Astrocyte (in vitro differentiated cells and primary cell): ENCODE data around the gene LDLRAD4. TPM values are rescaled to one million over a fixed set of nuclear protein-coding genes. Genes with fewer than 3 reads are reported as not detected.
A peak's percentile ranks its signal among the peaks of the same experiment; 100 is the strongest.

ENCODE experiments used
- DNase-seq: peaks from one replicate; pipeline ENCODE4 v3.0.0-alpha.2; 2010; ENCODE audit warnings: low read depth
- FAIRE-seq: peaks from 2 replicates; lab custom pipeline; 2011; peaks lifted over from hg19 to GRCh38; lab: Jason Lieb, UNC
- H2AFZ ChIP-seq: 2 replicates; pipeline ENCODE4 v1.6.0; 2012; ENCODE audit warnings: low read depth, low read length, inconsistent platforms
- H3K27ac ChIP-seq: 2 replicates; pipeline ENCODE4 v1.5.1; 2011; ENCODE audit warnings: low read depth, low read length, inconsistent platforms
- H3K27me3 ChIP-seq: 2 replicates; pipeline ENCODE4 v1.6.0; 2011; ENCODE audit warnings: low read length, inconsistent platforms; ENCODE audit not compliant: insufficient read depth
- H3K36me3 ChIP-seq: 2 replicates; pipeline ENCODE4 v1.5.1; 2011; ENCODE audit warnings: low read length, inconsistent platforms; ENCODE audit not compliant: insufficient read depth
- H3K4me1 ChIP-seq: 2 replicates; pipeline ENCODE4 v1.5.1; 2011; ENCODE audit warnings: low read length, inconsistent platforms; ENCODE audit not compliant: insufficient read depth
- H3K4me2 ChIP-seq: 2 replicates; pipeline ENCODE4 v1.6.0; 2012; ENCODE audit warnings: low read length, inconsistent platforms
- H3K4me3 ChIP-seq: 2 replicates; pipeline ENCODE4 v1.5.1; 2011; ENCODE audit warnings: low read depth, mild to moderate bottlenecking, low read length, inconsistent platforms; ENCODE audit not compliant: insufficient read depth
- H3K79me2 ChIP-seq: 2 replicates; pipeline ENCODE4 v1.6.0; 2012; ENCODE audit warnings: mild to moderate bottlenecking, low read length, inconsistent platforms; ENCODE audit not compliant: insufficient read depth
- H3K9ac ChIP-seq: 2 replicates; pipeline ENCODE4 v1.6.0; 2012; ENCODE audit warnings: mild to moderate bottlenecking, low read length, inconsistent platforms
- H3K9me3 ChIP-seq: 2 replicates; pipeline ENCODE4 v1.5.1; 2012; ENCODE audit warnings: low read depth, mild to moderate bottlenecking, low read length, inconsistent platforms; ENCODE audit not compliant: insufficient read depth
- H4K20me1 ChIP-seq: 2 replicates; pipeline ENCODE4 v1.6.0; 2012; ENCODE audit warnings: low read length, inconsistent platforms; ENCODE audit not compliant: insufficient read depth
- H3K27ac Mint-ChIP-seq: one replicate; pipeline ENCODE4 v1.8.0; 2021; ENCODE audit warnings: mild to moderate bottlenecking, mixed read lengths; ENCODE audit not compliant: unreplicated experiment
- H3K27me3 Mint-ChIP-seq: one replicate; pipeline ENCODE4 v1.8.0; 2021; ENCODE audit warnings: low read depth, mixed read lengths; ENCODE audit not compliant: unreplicated experiment
- H3K36me3 Mint-ChIP-seq: one replicate; pipeline ENCODE4 v1.8.0; 2021; ENCODE audit warnings: low read depth, mixed read lengths; ENCODE audit not compliant: unreplicated experiment
- H3K4me1 Mint-ChIP-seq: one replicate; pipeline ENCODE4 v1.8.0; 2021; ENCODE audit warnings: low read depth, mixed read lengths; ENCODE audit not compliant: unreplicated experiment
- H3K4me3 Mint-ChIP-seq: one replicate; pipeline ENCODE4 v1.8.0; 2021; ENCODE audit warnings: mild to moderate bottlenecking, moderate library complexity, mixed read lengths; ENCODE audit not compliant: unreplicated experiment
- H3K9me3 Mint-ChIP-seq: one replicate; pipeline ENCODE4 v1.8.0; 2021; ENCODE audit warnings: mild to moderate bottlenecking, mixed read lengths; ENCODE audit not compliant: unreplicated experiment
- EZH2 ChIP-seq: IDR thresholded peaks from 2 replicates; pipeline ENCODE4 v1.6.1; 2012; ENCODE audit warnings: mild to moderate bottlenecking, low read length, inconsistent platforms; ENCODE audit not compliant: insufficient read depth
- total RNA-seq: library from RNA; stranded (reverse); gene quantifications from 2 replicates; pipeline ENCODE4 v1.2.1, GENCODE V29; 2021
- TF ChIP-seq, protein P1 (sequence below): IDR thresholded peaks from 2 replicates; pipeline ENCODE4 v1.5.1; 2011; ENCODE audit warnings: low read depth, mild to moderate bottlenecking, inconsistent platforms, low read length, moderate library complexity; ENCODE audit not compliant: insufficient read depth

LDLRAD4 gene
- total RNA-seq, 1 donor from 2014 or later: 26.0 TPM

DNA sequence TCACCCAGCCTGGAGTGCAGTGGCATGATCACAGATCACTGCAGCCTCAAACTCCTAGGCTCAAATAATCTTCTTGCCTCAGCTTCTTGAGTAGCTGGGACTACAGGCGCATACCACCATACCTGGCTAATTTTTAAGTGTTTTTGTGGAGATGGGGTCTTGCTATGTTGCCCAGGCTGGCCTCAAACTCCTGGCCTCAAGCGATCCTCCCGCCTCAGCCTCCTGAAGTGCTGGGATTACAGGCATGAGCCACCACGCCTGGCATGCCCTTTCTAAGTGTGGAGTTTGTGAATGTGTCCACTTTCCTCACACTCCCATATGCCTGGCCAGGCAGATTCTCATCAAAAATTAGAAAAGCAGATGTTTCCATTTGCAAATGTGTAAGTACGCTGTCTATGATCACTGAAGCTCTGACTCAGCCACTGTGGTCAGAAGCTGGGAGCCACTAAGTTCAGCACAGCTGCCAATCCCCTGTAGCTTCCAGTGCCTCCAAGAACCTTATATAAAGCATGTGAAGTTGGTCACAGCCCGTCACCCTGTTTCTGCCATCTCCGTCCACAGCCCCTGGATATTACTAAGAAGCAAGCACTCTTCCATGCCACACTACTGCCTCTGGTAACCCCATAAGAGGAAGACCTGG, 352.4 kb downstream of the LDLRAD4 start:
- Histone ChIP-seq H3K9ac (no peak overlapping the region), H3K36me3 (no peaks in the 10 kb centered on the region), H3K4me3 (no peak overlapping the region), H3K4me2 (no peak overlapping the region), H3K27ac (no peak overlapping the region), H4K20me1 (no peaks in the 10 kb centered on the region), H3K27me3 (peaks cover 4% of the 10 kb centered on the region), H3K9me3 (no peaks in the 10 kb centered on the region), H2AFZ (no peak overlapping the region), H3K79me2 (no peaks in the 10 kb centered on the region), H3K4me1 (peaks cover 4% of the 10 kb centered on the region)
- Mint-ChIP-seq H3K9me3 (no peaks in the 10 kb centered on the region), H3K27me3 (no peaks in the 10 kb centered on the region), H3K4me3 (peak overlapping the region; percentile 31), H3K4me1 (peaks cover 52% of the 10 kb centered on the region), H3K27ac (peak overlapping the region; percentile 67), H3K36me3 (no peaks in the 10 kb centered on the region)
- TF ChIP-seq, protein P1, sequence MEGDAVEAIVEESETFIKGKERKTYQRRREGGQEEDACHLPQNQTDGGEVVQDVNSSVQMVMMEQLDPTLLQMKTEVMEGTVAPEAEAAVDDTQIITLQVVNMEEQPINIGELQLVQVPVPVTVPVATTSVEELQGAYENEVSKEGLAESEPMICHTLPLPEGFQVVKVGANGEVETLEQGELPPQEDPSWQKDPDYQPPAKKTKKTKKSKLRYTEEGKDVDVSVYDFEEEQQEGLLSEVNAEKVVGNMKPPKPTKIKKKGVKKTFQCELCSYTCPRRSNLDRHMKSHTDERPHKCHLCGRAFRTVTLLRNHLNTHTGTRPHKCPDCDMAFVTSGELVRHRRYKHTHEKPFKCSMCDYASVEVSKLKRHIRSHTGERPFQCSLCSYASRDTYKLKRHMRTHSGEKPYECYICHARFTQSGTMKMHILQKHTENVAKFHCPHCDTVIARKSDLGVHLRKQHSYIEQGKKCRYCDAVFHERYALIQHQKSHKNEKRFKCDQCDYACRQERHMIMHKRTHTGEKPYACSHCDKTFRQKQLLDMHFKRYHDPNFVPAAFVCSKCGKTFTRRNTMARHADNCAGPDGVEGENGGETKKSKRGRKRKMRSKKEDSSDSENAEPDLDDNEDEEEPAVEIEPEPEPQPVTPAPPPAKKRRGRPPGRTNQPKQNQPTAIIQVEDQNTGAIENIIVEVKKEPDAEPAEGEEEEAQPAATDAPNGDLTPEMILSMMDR: no peak
- no peak for TF ChIP-seq EZH2
- DNase-seq: peak; percentile 60
- no peak for FAIRE-seq

DNA sequence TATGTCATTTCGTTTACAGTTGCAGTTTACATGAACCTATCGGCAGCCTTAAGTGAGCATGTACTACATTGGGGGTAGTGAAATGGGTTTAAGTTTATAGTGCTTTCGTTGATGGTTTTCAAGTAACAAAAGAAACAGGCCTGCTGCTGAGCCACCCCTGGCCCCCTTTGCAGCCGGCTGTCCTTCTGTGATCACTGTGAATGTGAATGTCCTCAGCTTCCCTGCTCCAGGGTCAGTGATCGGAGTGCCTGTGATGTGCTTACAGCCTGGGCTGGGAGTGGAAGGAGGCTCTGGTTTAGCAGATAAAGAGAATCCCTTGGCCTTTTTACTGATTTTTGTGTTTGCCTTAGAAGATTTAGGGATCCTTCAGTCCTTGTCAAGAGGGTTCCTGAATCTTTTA, 353.6 kb downstream of the LDLRAD4 start:
- H3K36me3 Mint-ChIP-seq: no peaks in the 10 kb centered on the region
- H3K36me3 ChIP-seq: no peaks in the 10 kb centered on the region
- peaks cover 53% of the 10 kb centered on the region for H3K4me1 Mint-ChIP-seq
- H3K9me3 Mint-ChIP-seq: no peaks in the 10 kb centered on the region
- no peak overlapping the region for H2AFZ ChIP-seq
- no peaks in the 10 kb centered on the region for H4K20me1 ChIP-seq
- no peak overlapping the region for H3K4me3 Mint-ChIP-seq
- no peak overlapping the region for H3K4me2 ChIP-seq
- DNase-seq (no peak), FAIRE-seq (no peak)
- H3K4me1 ChIP-seq: peaks cover 4% of the 10 kb centered on the region
- H3K27me3 Mint-ChIP-seq: no peaks in the 10 kb centered on the region
- peak overlapping the region; percentile 18 for H3K27ac Mint-ChIP-seq
- no peaks in the 10 kb centered on the region for H3K9me3 ChIP-seq
- no peaks in the 10 kb centered on the region for H3K79me2 ChIP-seq
- H3K27me3 ChIP-seq: peaks cover 4% of the 10 kb centered on the region
- TF ChIP-seq, protein P1: no peak
- no peak for TF ChIP-seq EZH2
- H3K4me3 ChIP-seq: no peak overlapping the region
- H3K27ac ChIP-seq: no peak overlapping the region
- H3K9ac ChIP-seq: no peak overlapping the region

DNA sequence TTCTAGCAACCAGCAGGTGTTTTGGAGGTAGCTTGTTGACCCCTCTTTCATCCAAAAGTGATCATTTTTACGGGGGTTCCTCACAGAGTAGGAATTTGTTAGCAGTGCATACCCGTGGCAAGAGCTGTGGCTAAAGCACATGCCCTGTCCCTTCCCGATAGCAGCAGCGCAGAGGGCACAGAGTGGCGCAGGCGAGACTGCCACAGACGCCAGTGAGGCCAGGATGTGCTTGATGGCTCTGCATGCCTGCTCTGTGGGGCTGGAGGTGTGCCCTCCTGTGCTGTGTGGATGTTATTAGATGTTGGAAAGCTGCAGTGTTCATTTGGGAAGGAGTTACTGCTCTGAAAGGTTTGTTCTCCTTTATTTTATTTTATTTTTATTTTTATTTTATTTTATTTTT, 354.2 kb downstream of the LDLRAD4 start:
- Histone ChIP-seq H3K9ac (no peak overlapping the region), H3K9me3 (no peaks in the 10 kb centered on the region), H3K79me2 (no peaks in the 10 kb centered on the region), H2AFZ (no peak overlapping the region), H3K27me3 (peaks cover 4% of the 10 kb centered on the region), H3K36me3 (no peaks in the 10 kb centered on the region), H3K4me1 (no peaks in the 10 kb centered on the region), H3K27ac (no peak overlapping the region), H3K4me3 (no peak overlapping the region), H4K20me1 (no peaks in the 10 kb centered on the region), H3K4me2 (no peak overlapping the region)
- no peak overlapping the region for H3K4me3 Mint-ChIP-seq
- DNase-seq (no peak), FAIRE-seq (no peak)
- H3K4me1 Mint-ChIP-seq: peaks cover 54% of the 10 kb centered on the region
- TF ChIP-seq EZH2: no peak
- TF ChIP-seq, protein P1: no peak
- no peaks in the 10 kb centered on the region for H3K9me3 Mint-ChIP-seq
- H3K27ac Mint-ChIP-seq: no peak overlapping the region
- no peaks in the 10 kb centered on the region for H3K27me3 Mint-ChIP-seq
- H3K36me3 Mint-ChIP-seq: no peaks in the 10 kb centered on the region
